Measurements from ENCODE around the gene C19orf12. TPM values are rescaled to one million over a fixed set of nuclear protein-coding genes. Genes with fewer than 3 reads are reported as not detected.

Gene C19orf12
- total RNA-seq, 1 experiment from 2014 or later = 15.5 TPM

GRCh38 chr19:29758863-29759262, 43.8 kb upstream of the C19orf12 start (continued):
- TF ChIP-seq PRDM15 (CRISPR knock-in tag; IDR thresholded peaks at IDR 0.05) (no peak), CDX4 (CRISPR knock-in tag; IDR thresholded peaks at IDR 0.05; ENCODE audit: borderline replicate concordance) (no peak), MLX (CRISPR knock-in tag; IDR thresholded peaks at IDR 0.05) (no peak), PREB (CRISPR knock-in tag; IDR thresholded peaks at IDR 0.05; ENCODE audit: borderline replicate concordance) (no peak), CREM (CRISPR knock-in tag; IDR thresholded peaks at IDR 0.05) (no peak), STAT6 (CRISPR knock-in tag; conservative IDR thresholded peaks at IDR 0.05; ENCODE audit: low read depth) (no peak), ZNF263 (CRISPR knock-in tag; IDR thresholded peaks at IDR 0.05; ENCODE audit: low read depth) (no peak)

GRCh38 chr19:29757551-29757950, 42.5 kb upstream of the C19orf12 start:
- no peaks in the 10 kb centered on the region for H3K9me3 Mint-ChIP-seq
- H3K4me1 Mint-ChIP-seq = no peaks in the 10 kb centered on the region
- ATAC-seq (no peak), DNase-seq (ENCODE audit: low spot score) (no peak)
- no peak overlapping the region for H3K4me3 Mint-ChIP-seq
- CTCF ChIA-PET = interaction anchor here (1.5 to 6.6 kb wide), 3 partner anchors 13 to 115 kb away, joined by 5 to 70 read pairs (median 7); no protein-coding TSS in a partner anchor
- no peaks in the 10 kb centered on the region for H3K36me3 Mint-ChIP-seq
- H3K27me3 Mint-ChIP-seq (ENCODE audit: low read depth) = no peaks in the 10 kb centered on the region
- no peak overlapping the region for H3K27ac Mint-ChIP-seq
- no peak for TF ChIP-seq OVOL2 (CRISPR knock-in tag; IDR thresholded peaks at IDR 0.05; ENCODE audit: borderline replicate concordance)
- TF ChIP-seq ZBTB21 (CRISPR knock-in tag; IDR thresholded peaks at IDR 0.05; ENCODE audit: borderline replicate concordance) = no peak
- no peak for TF ChIP-seq MYBL2 (CRISPR knock-in tag; IDR thresholded peaks at IDR 0.05)
- TF ChIP-seq ZNF416 (CRISPR knock-in tag; IDR thresholded peaks at IDR 0.05) = no peak
- no peak for TF ChIP-seq ZSCAN18 (CRISPR knock-in tag; IDR thresholded peaks at IDR 0.05)
- TF ChIP-seq ZNF263 (CRISPR knock-in tag; IDR thresholded peaks at IDR 0.05; ENCODE audit: low read depth) = no peak
- no peak for TF ChIP-seq PRDM15 (CRISPR knock-in tag; IDR thresholded peaks at IDR 0.05)
- no peak for TF ChIP-seq SP1 (CRISPR knock-in tag; conservative IDR thresholded peaks at IDR 0.05)
- TF ChIP-seq GRHL2 (CRISPR knock-in tag; IDR thresholded peaks at IDR 0.05; ENCODE audit: insufficient replicate concordance, severe bottlenecking) = no peak
- no peak for TF ChIP-seq TEAD4 (CRISPR knock-in tag; IDR thresholded peaks at IDR 0.05)
- no peak for TF ChIP-seq SOX15 (CRISPR knock-in tag; IDR thresholded peaks at IDR 0.05)
- POLR2A ChIA-PET = no interaction called here
